Measurements from ENCODE around the gene FER.

Gene FER

GRCh38 chr5:108884736-108885135 is 137.0 kb downstream of the FER start:
- peak; percentile 83 for DNase-seq

- no peak for DNase-seq
Measured at GRCh38 chr5:108898257-108898656, 150.6 kb downstream of the FER start.

DNA sequence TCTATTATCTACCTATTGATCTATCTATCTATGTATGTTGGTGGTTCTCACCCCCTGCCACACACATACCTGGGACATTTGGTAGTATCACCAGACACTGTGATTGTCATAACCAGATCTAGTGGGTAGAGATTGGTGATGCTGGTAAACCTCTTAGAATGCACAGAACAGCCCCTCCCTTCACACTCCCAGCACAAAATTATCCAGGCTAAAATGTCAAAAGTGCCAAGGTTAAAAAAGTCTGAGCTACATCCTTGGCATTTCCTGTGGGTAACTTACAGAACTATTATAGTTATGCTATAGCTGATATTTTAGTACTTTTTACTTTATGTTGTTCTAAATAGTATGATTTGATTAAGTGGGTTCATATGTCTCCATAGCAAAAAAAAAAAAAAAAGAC is 151.0 kb downstream of the FER start:
- DNase-seq: peak; percentile 57

GRCh38 chr5:108899244-108899643 is 151.5 kb downstream of the FER start:
- DNase-seq: peak; percentile 10

DNA sequence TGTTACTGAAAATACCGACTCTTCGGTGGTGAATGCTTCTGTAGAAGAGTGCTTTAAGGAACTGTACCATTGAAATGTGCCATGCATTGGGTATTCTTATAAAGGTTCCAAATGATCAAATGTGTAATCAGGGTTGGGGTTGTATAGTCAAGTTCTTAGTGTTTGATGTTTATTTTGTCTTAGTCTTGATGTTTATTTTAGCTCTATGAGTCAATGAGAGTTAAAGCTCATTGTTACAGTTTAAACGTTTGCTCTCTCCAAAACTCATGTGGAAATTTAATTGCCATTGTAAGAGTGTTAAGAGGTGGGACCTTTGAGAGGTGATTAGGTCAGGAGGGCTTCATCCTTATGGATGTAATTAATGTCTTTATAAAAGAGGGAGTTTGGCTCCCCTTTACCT is 153.0 kb downstream of the FER start:
- peak; percentile 33 for DNase-seq

DNA sequence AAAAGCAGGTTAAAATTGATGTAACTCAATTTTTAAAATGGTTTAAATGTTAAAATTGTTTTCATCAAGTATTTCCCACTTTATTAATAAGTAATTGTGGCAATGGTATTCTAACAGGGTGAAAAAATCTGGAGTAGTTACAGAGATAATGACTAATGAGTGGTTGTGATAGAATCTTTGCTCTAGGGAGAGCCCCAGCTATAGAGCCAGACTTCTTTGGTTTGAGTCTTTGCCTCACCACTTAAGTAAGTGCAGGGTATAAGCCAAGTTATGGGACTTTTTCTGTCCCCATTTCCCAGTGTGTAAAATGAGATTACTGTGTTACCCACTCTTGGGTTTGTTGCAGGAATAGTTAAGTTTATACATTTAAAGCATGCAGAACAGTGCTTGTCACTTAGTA is 158.1 kb downstream of the FER start:
- DNase-seq: no peak

DNA sequence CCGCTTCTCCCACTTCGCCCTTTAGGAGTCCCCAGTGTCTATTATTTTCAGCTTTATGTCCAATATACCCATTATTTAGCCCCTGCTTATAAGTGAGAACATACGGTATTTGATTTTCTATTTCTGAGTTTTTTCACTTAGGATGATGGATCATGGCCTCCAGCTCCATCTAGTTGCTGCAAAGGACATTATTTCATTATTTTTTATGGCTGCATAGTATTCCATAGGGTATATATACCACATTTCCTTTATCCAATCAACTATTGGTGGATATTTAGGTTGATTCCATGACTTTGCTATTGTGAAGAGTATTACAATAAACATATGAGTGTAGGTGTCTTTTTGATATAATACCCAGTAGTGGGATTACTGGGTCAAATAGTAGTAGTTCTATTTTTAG is 162.9 kb downstream of the FER start:
- no peak for DNase-seq

DNA sequence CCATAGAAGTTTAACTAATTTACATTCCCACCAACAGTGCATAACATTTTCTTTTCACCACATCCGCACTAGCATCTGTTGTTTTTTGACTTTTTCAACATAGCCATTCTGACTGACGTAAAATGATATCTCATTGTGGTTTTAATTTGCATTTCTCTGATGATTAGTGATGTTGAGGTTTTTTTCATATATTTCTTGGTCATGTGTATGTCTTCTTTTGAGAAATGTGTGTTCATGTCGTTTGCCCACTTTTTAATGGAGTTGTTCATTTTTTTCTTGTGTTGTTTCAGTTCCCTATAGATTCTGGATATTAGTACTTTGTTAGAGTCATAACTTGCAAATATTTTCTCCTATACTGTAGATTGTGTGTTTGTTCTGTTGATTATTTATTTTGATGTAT is 163.4 kb downstream of the FER start:
- no peak for DNase-seq

GRCh38 chr5:108917596-108917995 is 169.9 kb downstream of the FER start:
- DNase-seq: no peak

GRCh38 chr5:108919591-108920326 is 172.1 kb downstream of the FER start:
- DNase-seq: no peak

GRCh38 chr5:108924457-108924961 is 176.8 kb downstream of the FER start:
- DNase-seq: no peak

DNA sequence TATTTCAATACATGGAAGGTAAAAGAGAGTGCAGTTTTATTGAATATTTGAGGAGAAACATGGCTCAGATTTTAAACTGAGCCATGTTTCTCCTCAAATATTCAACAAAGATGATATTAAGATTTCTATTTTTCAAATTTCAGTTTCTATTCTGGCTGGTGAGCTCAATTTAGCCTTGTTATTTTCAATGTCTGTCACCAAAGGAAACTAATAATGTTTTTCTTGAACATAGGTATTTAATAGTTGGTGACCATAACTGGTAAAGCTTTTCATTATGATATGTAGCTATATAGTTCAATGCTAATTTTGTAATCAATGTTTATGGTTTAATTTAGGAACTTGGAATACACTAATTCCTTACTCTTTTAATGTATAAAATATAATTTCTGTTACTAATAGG is 177.4 kb downstream of the FER start:
- DNase-seq: no peak

DNA sequence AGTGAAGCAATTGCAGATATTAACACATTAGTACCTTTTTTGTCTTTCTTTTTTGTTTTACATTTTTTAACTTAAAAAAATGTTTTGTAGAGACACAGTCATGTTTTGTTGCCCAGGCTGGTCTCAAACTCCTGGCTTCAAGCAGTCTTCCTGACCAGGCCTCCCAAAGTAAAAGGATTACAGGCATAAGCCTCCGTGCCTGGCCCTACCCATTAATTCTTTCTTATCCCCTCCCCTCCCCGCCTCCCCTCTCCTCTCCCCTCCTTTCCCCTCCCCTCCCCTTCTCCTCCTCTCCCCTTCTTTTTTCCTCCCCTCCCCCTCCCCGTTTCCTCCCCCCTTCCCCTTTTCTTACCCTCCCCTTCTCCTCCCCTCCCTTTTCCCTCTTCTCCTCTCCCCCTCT is 182.4 kb downstream of the FER start:
- DNase-seq: no peak

DNA sequence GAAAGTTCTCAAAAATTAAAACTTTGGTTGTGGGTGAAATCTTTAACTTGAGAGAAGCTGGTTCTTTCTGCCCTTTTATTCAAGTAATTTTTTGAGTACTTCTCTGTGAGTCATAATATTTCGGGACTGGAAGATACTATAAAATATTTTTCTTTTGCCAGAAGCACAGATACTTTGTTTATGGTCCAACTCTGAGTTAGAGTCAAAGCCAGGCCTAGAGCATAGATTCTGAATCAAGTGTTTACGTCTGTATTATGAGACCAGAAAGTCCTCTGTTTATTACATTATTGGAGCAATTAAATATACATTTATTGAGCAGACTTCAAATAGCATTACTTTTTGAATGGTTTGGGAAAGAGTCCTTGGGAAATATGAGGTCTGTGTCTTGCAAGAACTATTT is 187.9 kb downstream of the FER start:
- no peak for DNase-seq

GRCh38 chr5:108937221-108937620 is 189.5 kb downstream of the FER start:
- no peak for DNase-seq

- DNase-seq: no peak
Measured at GRCh38 chr5:108940506-108940905, 192.8 kb downstream of the FER start.

DNA sequence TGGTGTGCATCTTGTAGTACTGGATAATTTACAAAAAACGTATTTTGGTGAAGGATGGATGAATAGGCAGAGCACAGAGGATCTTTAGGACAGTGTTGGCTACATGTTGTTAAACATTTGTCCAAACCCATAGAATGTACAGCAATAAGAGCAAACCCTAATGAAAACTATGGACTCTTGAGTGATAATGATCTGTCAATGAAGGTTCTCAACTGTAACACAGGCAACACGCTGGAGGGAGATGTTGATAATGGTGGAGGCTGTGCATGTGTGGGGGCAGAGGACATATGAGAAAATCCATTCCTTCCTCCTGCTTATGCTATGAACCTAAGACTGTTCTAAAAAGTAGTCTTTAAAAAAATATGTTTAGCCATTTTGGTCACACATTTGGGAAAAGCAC is 194.0 kb downstream of the FER start:
- no peak for DNase-seq

DNA sequence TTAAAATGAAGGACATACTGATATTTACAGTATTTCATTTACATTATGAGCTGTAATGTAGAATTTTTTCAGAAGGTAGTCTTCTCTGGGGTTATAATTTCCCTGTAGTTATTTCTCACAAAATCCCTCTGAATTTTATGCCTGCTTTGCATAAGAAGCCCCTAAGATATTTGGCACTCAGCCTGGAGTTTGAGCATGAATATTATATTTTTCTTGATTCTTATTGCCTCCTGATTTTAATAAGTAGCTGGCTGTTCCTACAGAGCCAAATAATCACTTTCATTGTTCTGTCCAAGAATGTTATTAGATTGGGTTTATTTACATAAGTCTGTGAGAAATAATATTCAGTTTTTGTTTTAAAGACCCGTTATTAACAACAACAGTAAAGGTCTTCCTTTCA is 195.0 kb downstream of the FER start:
- DNase-seq: no peak

GRCh38 chr5:108945094-108945493 is 197.4 kb downstream of the FER start:
- DNase-seq: no peak

DNA sequence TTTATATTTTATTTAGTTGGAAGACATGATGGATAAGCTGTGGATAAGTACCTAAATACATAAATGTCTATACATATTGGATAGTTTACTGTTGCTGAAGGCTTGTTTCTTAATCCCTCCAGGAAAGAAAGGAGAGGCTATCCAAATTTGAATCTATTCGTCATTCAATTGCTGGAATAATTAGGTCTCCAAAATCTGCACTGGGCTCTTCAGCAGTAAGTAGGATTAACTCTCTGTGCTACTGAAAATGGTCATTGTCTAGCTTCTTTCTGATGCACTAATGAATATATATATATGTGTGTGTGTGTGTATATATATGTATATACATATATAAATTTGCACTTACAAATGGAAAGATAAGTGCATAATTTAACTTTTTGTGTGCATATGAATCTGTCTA is 198.3 kb downstream of the FER start:
- DNase-seq: no peak

DNA sequence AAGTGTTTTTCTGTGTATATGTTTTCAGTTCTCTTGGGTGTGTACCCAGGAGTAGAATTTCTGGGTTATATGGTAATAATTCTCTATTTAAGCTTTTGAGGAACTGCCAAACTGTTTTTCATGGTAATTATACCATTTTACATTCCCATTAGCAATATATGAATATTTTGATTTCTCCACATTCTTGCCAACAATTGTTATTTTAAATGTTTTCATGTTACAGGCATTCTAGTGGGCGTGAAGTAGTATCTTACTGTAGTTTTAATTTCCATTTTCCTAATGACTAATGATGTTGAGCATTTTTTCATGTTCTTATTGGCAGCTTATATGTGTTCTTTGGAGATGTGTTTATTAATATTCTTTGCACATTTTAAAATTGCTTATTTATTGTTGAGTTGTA is 199.5 kb downstream of the FER start:
- no peak for DNase-seq

DNA sequence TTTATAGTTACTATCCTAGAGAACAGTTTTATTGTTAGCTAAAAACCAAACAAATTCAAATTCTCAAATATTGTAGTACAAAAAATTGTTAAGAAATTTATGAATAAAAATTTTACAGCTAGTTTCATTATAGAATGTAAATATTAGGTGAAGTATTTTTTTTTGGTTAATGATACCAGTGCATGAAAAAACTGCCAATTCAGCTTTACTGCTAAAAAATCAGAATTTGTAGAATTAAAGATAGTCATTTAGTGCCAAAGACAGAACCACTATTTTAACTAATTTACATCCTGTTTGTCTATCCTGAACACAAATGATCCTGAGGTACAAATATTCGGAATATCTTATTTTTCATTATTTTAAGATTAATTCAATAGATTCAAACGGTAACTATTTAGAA is 202.6 kb downstream of the FER start:
- no peak for DNase-seq

- no peak for DNase-seq
Measured at GRCh38 chr5:108953940-108954339, 206.2 kb downstream of the FER start.

GRCh38 chr5:108957333-108957732 is 209.6 kb downstream of the FER start:
- no peak for DNase-seq

DNA sequence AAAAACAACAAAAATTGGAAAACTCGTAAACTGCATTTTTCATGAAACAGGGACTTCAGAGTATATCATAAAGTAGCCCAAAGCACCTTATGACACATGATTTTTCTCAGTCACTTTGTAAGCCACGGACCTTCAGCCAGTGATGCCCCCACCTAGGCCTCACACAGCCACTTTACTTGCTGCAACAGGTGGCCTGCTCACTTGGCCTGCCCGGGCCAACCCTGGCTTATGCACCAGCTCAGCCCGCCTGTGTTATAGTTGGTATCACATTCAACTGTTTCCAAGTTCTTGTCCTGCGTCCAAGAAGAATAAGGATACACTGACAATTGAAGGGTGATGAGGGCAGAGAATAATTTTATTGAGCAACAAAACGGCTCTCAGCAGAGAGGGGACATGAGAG is 219.2 kb downstream of the FER start:
- DNase-seq: no peak
